Panc1 (cell line): ENCODE measurements around the gene OLIG2.

ENCODE experiments used
- POLR2AphosphoS5 ChIP-seq: IDR thresholded peaks from 2 replicates; pipeline ENCODE4 v1.6.1; 2012; ENCODE audit warnings: mild to moderate bottlenecking, low read depth, low read length, moderate library complexity
- SIN3A ChIP-seq: IDR thresholded peaks from 2 replicates; pipeline ENCODE4 v1.6.1; 2012; ENCODE audit warnings: low read depth, mild to moderate bottlenecking, low read length, moderate library complexity, borderline replicate concordance; ENCODE audit not compliant: insufficient read depth
- TCF7L2 ChIP-seq: IDR thresholded peaks from 2 replicates; pipeline ENCODE4 v1.6.1; 2011; ENCODE audit warnings: mild to moderate bottlenecking, low read depth, low read length, inconsistent platforms
- TF ChIP-seq, protein P1 (sequence below): fragments of 450-650 bp; IDR thresholded peaks from 2 replicates; pipeline ENCODE4 v1.5.1; 2017; ENCODE audit warnings: mild to moderate bottlenecking
- TF ChIP-seq, protein P2 (sequence below), 2 experiments: IDR thresholded peaks; 2 replicates each; pipeline ENCODE4 v1.6.1; 2011 to 2012; ENCODE audit warnings: low read depth in 2 of 2, control low read depth in 1 of 2, low read length in 1 of 2, mild to moderate bottlenecking in 1 of 2, moderate library complexity in 1 of 2; ENCODE audit not compliant: insufficient read depth in 1 of 2

DNA sequence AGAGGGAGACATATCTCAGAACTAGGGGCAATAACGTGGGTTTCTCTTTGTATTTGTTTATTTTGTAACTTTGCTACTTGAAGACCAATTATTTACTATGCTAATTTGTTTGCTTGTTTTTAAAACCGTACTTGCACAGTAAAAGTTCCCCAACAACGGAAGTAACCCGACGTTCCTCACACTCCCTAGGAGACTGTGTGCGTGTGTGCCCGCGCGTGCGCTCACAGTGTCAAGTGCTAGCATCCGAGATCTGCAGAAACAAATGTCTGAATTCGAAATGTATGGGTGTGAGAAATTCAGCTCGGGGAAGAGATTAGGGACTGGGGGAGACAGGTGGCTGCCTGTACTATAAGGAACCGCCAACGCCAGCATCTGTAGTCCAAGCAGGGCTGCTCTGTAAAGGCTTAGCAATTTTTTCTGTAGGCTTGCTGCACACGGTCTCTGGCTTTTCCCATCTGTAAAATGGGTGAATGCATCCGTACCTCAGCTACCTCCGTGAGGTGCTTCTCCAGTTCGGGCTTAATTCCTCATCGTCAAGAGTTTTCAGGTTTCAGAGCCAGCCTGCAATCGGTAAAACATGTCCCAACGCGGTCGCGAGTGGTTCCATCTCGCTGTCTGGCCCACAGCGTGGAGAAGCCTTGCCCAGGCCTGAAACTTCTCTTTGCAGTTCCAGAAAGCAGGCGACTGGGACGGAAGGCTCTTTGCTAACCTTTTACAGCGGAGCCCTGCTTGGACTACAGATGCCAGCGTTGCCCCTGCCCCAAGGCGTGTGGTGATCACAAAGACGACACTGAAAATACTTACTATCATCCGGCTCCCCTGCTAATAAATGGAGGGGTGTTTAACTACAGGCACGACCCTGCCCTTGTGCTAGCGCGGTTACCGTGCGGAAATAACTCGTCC is 1.3 kb upstream of the OLIG2 start:
- TF ChIP-seq, protein P1, sequence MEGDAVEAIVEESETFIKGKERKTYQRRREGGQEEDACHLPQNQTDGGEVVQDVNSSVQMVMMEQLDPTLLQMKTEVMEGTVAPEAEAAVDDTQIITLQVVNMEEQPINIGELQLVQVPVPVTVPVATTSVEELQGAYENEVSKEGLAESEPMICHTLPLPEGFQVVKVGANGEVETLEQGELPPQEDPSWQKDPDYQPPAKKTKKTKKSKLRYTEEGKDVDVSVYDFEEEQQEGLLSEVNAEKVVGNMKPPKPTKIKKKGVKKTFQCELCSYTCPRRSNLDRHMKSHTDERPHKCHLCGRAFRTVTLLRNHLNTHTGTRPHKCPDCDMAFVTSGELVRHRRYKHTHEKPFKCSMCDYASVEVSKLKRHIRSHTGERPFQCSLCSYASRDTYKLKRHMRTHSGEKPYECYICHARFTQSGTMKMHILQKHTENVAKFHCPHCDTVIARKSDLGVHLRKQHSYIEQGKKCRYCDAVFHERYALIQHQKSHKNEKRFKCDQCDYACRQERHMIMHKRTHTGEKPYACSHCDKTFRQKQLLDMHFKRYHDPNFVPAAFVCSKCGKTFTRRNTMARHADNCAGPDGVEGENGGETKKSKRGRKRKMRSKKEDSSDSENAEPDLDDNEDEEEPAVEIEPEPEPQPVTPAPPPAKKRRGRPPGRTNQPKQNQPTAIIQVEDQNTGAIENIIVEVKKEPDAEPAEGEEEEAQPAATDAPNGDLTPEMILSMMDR, result no peak
- TF ChIP-seq, protein P2, sequence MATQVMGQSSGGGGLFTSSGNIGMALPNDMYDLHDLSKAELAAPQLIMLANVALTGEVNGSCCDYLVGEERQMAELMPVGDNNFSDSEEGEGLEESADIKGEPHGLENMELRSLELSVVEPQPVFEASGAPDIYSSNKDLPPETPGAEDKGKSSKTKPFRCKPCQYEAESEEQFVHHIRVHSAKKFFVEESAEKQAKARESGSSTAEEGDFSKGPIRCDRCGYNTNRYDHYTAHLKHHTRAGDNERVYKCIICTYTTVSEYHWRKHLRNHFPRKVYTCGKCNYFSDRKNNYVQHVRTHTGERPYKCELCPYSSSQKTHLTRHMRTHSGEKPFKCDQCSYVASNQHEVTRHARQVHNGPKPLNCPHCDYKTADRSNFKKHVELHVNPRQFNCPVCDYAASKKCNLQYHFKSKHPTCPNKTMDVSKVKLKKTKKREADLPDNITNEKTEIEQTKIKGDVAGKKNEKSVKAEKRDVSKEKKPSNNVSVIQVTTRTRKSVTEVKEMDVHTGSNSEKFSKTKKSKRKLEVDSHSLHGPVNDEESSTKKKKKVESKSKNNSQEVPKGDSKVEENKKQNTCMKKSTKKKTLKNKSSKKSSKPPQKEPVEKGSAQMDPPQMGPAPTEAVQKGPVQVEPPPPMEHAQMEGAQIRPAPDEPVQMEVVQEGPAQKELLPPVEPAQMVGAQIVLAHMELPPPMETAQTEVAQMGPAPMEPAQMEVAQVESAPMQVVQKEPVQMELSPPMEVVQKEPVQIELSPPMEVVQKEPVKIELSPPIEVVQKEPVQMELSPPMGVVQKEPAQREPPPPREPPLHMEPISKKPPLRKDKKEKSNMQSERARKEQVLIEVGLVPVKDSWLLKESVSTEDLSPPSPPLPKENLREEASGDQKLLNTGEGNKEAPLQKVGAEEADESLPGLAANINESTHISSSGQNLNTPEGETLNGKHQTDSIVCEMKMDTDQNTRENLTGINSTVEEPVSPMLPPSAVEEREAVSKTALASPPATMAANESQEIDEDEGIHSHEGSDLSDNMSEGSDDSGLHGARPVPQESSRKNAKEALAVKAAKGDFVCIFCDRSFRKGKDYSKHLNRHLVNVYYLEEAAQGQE (IDR thresholded peaks at IDR 0.05; ENCODE audit: insufficient read depth in 1 of 2, low read depth in 2 of 2, low read length in 1 of 2), result no peak
- TF ChIP-seq SIN3A, result no peak
- TF ChIP-seq POLR2AphosphoS5, result no peak
- TF ChIP-seq TCF7L2, result no peak
